ENCODE measurements around the gene CCL14.

CCL14 gene

GRCh38 chr17:35936063-35936462 lies 50.5 kb downstream of the CCL14 start:
- DNase-seq: no peak

- no peak for DNase-seq
Observed at GRCh38 chr17:35934760-35935159, 51.8 kb downstream of the CCL14 start.
